ENCODE data around the gene ENPP5.
"Not testable (repeated sequence)": the region's sequence is repeated elsewhere in the genome, so short reads cannot be mapped to it uniquely, and the experiment has no call there.

The ENPP5 gene

DNA sequence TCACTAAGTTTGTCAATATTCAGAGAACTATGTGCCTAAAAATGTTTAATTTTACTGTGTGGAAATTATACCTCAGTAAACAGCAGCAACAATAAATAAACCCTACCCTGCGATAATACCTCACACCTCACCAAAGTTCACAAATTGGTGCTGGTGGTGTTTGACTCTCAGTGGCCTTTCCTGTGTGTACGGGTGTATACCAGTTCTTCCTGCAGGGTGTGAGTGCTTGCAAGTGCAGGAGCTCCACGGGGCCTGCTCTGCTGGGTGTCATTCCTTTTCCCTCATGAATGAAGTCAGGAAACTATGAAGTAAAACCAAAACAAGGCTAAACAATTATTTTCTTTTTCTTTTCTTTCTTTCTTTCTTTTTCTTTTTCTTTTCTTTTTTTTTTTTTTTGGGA is 4.1 kb upstream of the ENPP5 start:
- no peak for DNase-seq (ENCODE audit: low spot score)

DNA sequence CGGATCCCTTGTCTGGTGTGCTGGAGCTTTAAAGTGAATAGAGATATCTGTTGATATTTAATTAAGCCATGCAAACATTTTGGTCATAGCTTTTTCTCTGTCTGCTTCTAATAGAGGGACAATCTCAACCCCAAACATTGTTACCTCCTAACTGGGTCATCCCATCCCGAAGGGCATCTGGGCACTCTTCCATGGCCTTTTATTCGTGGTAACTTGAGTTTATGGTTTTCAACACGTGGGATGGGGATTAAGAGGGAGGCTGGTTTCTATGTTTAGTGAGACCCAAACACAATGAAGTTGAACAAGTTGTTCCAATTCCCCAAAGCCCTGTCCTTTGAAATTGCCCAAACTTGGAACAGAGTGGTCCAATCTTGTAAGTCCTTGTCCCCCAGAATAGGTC is 1.4 kb upstream of the ENPP5 start:
- no peak for DNase-seq (ENCODE audit: low spot score)

- no peak for DNase-seq (ENCODE audit: low spot score)
Measured at GRCh38 chr6:46160102-46160501, 10.7 kb downstream of the ENPP5 start.

DNA sequence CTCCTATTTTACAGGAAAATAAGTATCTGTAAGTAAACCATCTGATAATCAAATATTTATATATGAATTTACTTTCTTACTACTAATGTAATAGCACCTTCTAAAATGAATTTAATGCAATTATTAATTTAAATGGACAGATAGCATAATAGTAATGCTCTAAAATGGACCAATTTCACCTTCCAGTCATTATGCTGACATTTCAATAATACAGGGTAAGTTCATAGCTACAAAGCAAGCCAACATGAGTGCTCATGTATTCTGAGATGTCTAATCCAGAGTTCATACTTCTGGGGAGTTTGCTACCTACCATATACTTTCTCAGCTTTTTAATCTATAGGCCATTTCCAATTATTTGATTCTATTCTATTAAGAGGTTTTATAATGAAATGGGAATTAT is 11.6 kb downstream of the ENPP5 start:
- no peak for DNase-seq (ENCODE audit: low spot score)

- no peak for DNase-seq (ENCODE audit: low spot score)
Measured at GRCh38 chr6:46156701-46157100, 14.1 kb downstream of the ENPP5 start.

- DNase-seq (ENCODE audit: low spot score), result not testable (repeated sequence)
Measured at GRCh38 chr6:46149066-46149465, 21.7 kb downstream of the ENPP5 start.

- no peak for DNase-seq (ENCODE audit: low spot score)
Measured at GRCh38 chr6:46144270-46144669, 26.5 kb downstream of the ENPP5 start.

DNA sequence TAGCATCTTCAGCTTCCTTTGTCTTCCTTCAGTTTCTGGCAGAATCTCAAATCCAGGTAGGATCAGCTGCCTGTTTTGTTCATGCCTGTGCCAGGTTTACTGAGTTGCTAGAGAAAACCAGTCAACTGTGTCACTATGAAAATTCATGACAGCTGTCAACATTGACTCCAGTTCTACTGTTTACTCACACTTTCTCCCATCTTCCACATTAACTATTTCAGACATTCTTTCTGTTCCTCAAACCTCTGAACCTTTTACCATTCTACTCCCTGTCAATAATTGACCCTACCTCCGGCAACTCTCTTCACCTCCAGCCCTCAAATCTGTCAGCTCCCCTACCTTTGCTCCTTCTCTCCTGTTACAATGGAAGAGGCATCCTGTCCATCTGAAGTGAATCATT is 32.5 kb downstream of the ENPP5 start:
- no peak for DNase-seq (ENCODE audit: low spot score)

- no peak for DNase-seq (ENCODE audit: low spot score)
Measured at GRCh38 chr6:46137387-46137786, 33.4 kb downstream of the ENPP5 start.

DNA sequence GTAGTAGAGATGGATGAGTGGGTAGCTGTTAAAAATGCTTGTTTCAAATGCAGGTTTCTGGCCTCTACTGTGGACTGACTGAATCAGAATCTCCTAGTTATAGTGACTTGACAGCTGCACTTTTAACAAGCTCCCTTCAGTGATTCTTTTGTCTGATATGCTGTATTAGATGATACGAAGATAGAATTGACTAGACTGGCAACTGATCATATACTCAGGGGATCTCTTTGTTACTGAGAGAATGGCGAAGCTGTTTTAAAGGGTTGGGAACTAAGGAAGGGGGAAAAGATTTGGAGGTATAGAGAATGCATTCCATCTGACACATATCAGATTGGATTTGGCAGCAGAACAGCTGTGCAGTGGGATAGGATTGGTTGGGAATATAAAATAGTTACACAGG is 33.9 kb downstream of the ENPP5 start:
- DNase-seq (ENCODE audit: low spot score), result no peak

- no peak for DNase-seq (ENCODE audit: low spot score)
Measured at GRCh38 chr6:46135176-46135575, 35.6 kb downstream of the ENPP5 start.

- no peak for DNase-seq (ENCODE audit: low spot score)
Measured at GRCh38 chr6:46134216-46134615, 36.6 kb downstream of the ENPP5 start.

DNA sequence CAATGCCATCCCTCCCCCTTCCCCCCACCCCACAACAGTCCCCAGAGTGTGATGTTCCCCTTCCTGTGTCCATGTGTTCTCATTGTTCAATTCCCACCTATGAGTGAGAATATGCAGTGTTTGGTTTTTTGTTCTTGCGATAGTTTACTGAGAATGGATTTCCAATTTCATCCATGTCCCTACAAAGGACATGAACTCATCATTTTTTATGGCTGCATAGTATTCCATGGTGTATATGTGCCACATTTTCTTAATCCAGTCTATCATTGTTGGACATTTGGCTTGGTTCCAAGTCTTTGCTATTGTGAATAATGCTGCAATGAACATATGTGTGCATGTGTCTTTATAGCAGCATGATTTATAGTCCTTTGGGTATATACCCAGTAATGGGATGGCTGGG is 39.5 kb downstream of the ENPP5 start:
- not testable (repeated sequence) for DNase-seq (ENCODE audit: low spot score)

GRCh38 chr6:46130666-46131065 is 40.1 kb downstream of the ENPP5 start:
- DNase-seq (ENCODE audit: low spot score), result no peak

GRCh38 chr6:46129629-46130511 is 40.9 kb downstream of the ENPP5 start, which contains the start of gene ENPP4:
Gene ENPP4, plus strand, starts transcription at chr6:46129989. Its CDS starts 9,595 bp downstream, at chr6:46139584.
- peak; percentile 82 for DNase-seq (ENCODE audit: low spot score)

DNA sequence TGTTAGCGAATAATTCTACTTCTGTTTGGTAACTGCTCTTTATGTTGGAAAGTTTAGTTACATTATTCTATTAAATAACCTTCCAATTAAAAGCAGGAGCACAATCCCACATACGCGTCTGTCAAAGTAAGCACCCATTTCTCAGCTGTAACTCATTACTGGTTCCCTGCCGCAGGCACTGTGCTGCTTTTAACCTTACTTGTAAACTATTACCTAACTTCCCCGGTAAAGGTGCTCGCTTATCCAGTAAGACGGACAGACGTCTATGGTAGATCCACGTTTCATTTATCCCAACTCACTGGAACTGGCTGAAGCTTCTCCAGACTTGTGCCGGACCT is 41.5 kb downstream of the ENPP5 start:
- DNase-seq (ENCODE audit: low spot score), result no peak

DNA sequence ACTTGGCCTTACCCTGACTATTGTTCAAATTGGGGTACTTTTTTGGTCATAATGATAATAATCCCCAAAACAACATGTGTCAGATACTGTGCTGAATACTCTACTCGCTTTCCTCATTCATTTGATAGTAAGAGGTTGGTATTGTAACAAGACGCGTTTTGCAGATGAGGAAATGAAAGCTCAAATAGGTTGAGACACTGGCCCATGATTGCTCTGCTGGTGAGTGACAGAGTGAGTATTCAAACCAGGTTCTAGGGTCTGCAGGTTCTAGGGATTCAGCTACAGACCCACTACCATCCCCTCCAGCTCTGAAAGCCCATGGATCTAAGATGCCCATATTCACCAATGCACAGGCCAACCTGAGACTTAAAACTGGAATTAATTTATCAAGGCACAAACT is 42.3 kb downstream of the ENPP5 start:
- no peak for DNase-seq (ENCODE audit: low spot score)

DNA sequence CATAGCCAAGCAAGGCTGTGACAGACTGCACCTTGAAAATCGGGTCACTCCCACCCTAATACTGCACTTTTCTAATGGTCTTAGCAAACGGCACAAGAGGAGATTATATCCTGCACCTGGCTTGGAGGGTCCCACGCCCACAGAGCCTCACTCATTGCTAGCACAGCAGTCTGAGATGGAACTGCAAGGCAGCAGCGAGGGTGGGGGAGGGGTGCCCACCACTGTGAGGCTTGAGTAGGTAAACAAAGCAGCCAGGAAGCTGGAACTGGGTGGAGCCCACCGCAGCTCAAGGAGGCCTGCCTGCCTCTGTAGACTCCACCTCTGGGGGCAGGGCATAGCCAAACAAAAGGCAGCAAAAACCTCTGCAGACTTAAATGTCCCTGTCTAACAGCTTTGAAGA is 51.1 kb downstream of the ENPP5 start:
- DNase-seq (ENCODE audit: low spot score), result not testable (repeated sequence)

GRCh38 chr6:46118836-46119235 is 51.9 kb downstream of the ENPP5 start:
- no peak for DNase-seq (ENCODE audit: low spot score)

GRCh38 chr6:46118157-46118556 is 52.6 kb downstream of the ENPP5 start:
- DNase-seq (ENCODE audit: low spot score), result no peak

- no peak for DNase-seq (ENCODE audit: low spot score)
Measured at GRCh38 chr6:46116289-46116688, 54.5 kb downstream of the ENPP5 start.

- no peak for DNase-seq (ENCODE audit: low spot score)
Measured at GRCh38 chr6:46115634-46116033, 55.1 kb downstream of the ENPP5 start.

GRCh38 chr6:46113370-46113769 is 57.4 kb downstream of the ENPP5 start:
- DNase-seq (ENCODE audit: low spot score), result no peak

Measured in left forelimb (tissue), 1 donor.